ENCODE data around the gene SRRM1. TPM values are rescaled to one million over a fixed set of nuclear protein-coding genes. Genes with fewer than 3 reads are reported as not detected.

The SRRM1 gene
- total and polyA plus RNA-seq, 9 of the 15 experiments (the other 6 are each of a cell fraction or from before 2014, with no cell fraction given): 54.5 to 268 (median 115) TPM

GRCh38 chr1:24642481-24643362 lies at the start of gene SRRM1 (continued):
- TF ChIP-seq ZNF766 (CRISPR knock-in tag; conservative IDR thresholded peaks at IDR 0.05) (no peak), CAMTA2 (CRISPR knock-in tag; conservative IDR thresholded peaks at IDR 0.05) (0 out of 2 replicates have a peak, but pooled peaks have one; percentile 61), RHOXF2B (CRISPR knock-in tag; conservative IDR thresholded peaks at IDR 0.05) (no peak), ATF6 (CRISPR knock-in tag; IDR thresholded peaks at IDR 0.05) (peak; percentile 38; the same call in 1 of the 2 replicates), ELF2 (CRISPR knock-in tag; IDR thresholded peaks at IDR 0.05) (peak; percentile 78), CCNT2 (IDR thresholded peaks at IDR 0.05; ENCODE audit: borderline replicate concordance, extremely low read depth, insufficient read length, low read depth, low read length) (peak; percentile 86), PTBP1 (IDR thresholded peaks at IDR 0.05; ENCODE audit: low read depth, low read length) (no peak), TBL1XR1 (IDR thresholded peaks at IDR 0.05; ENCODE audit: low read length in 2 of 2) (peak; percentile 27 to 54; a peak in 2 of 4 replicates), JUN (IDR thresholded peaks at IDR 0.05; ENCODE audit: borderline replicate concordance, low read depth, low read length) (peak; percentile 52; the same call in 1 of the 2 replicates), JUN (CRISPR knock-in tag; IDR thresholded peaks at IDR 0.05; ENCODE audit: borderline replicate concordance) (no peak), ARHGAP35 (IDR thresholded peaks at IDR 0.05; ENCODE audit: partially characterized antibody) (no peak), SRF (CRISPR knock-in tag; IDR thresholded peaks at IDR 0.05) (peak; percentile 64 to 95; a peak in 3 of 4 replicates), SETDB1 (IDR thresholded peaks at IDR 0.05; ENCODE audit: low read length) (no peak), HMGXB4 (CRISPR knock-in tag; IDR thresholded peaks at IDR 0.05) (no peak; the same call in 1 of the 2 replicates), BCOR (IDR thresholded peaks at IDR 0.05) (0 out of 2 replicates have a peak, but pooled peaks have one; percentile 51), LARP7 (IDR thresholded peaks at IDR 0.05) (no peak; the same call in 1 of the 2 replicates), U2AF2 (optimal IDR thresholded peaks at IDR 0.05; ENCODE audit: low read depth, low read length) (no peak), PRDM10 (IDR thresholded peaks at IDR 0.05; ENCODE audit: partially characterized antibody) (peak; percentile 16), ZNF146 (CRISPR knock-in tag; IDR thresholded peaks at IDR 0.05; ENCODE audit: unreplicated experiment) (no peak)
